HG02943 (cell line): Measurements from ENCODE around the gene TNPO2.
"Not testable (repeated sequence)": the region's sequence is repeated elsewhere in the genome, so short reads cannot be mapped to it uniquely, and the experiment has no call there.

Experiments
- ATAC-seq: cut with Tn5 transposase; IDR thresholded peaks from one replicate; pipeline ENCODE4 v1.9.1; 2021; ENCODE audit warnings: mild to moderate bottlenecking, low read depth, moderate library complexity; ENCODE audit not compliant: unreplicated experiment

Gene TNPO2

GRCh38 chr19:12708641-12709040 lies 15.1 kb downstream of the TNPO2 start:
- no peak for ATAC-seq

GRCh38 chr19:12706332-12706718 lies 17.4 kb downstream of the TNPO2 start:
- no peak for ATAC-seq

- ATAC-seq: no peak
Observed at GRCh38 chr19:12705654-12706331, 17.9 kb downstream of the TNPO2 start.

GRCh38 chr19:12705169-12705568 lies 18.6 kb downstream of the TNPO2 start:
- ATAC-seq: no peak

GRCh38 chr19:12703046-12703445 lies 20.7 kb downstream of the TNPO2 start:
- no peak for ATAC-seq

- no peak for ATAC-seq
Observed at GRCh38 chr19:12701596-12702282, 22.0 kb downstream of the TNPO2 start.

GRCh38 chr19:12698138-12698537 lies 25.6 kb downstream of the TNPO2 start:
- no peak for ATAC-seq

GRCh38 chr19:12697425-12697824 lies 26.3 kb downstream of the TNPO2 start:
- ATAC-seq: not testable (repeated sequence)

GRCh38 chr19:12696366-12697335 lies 27.1 kb downstream of the TNPO2 start, which contains the start of gene FBXW9:
TSS of gene FBXW9 (minus strand) at chr19:12696631. CDS start at chr19:12696581, 50 bp downstream.
- peak; percentile 80 for ATAC-seq

- ATAC-seq: peak; percentile 11
Observed at GRCh38 chr19:12695997-12696365, 27.8 kb downstream of the TNPO2 start.

- no peak for ATAC-seq
Observed at GRCh38 chr19:12695514-12695913, 28.2 kb downstream of the TNPO2 start.

GRCh38 chr19:12695096-12695495 lies 28.6 kb downstream of the TNPO2 start:
- ATAC-seq: no peak

- no peak for ATAC-seq
Observed at GRCh38 chr19:12694641-12695040, 29.1 kb downstream of the TNPO2 start.

- ATAC-seq: no peak
Observed at GRCh38 chr19:12692960-12693359, 30.8 kb downstream of the TNPO2 start.

GRCh38 chr19:12689581-12690216 lies 34.0 kb downstream of the TNPO2 start:
- no peak for ATAC-seq

- ATAC-seq: no peak
Observed at GRCh38 chr19:12689012-12689411, 34.7 kb downstream of the TNPO2 start.

GRCh38 chr19:12687496-12688196 lies 36.1 kb downstream of the TNPO2 start, which contains the start of gene GNG14:
TSS of gene GNG14 (plus strand) at chr19:12687998. CDS start at chr19:12688049, 51 bp downstream.
- no peak for ATAC-seq

- no peak for ATAC-seq
Observed at GRCh38 chr19:12685831-12686230, 37.9 kb downstream of the TNPO2 start.

GRCh38 chr19:12681074-12681987 lies 42.4 kb downstream of the TNPO2 start, which contains the start of gene DHPS:
TSS of gene DHPS (minus strand) at chr19:12681880. CDS start at chr19:12681766, 114 bp downstream.
- ATAC-seq: peak; percentile 66
